Activated B cell treated with CpG ODN at 0.5 μM for 24 hours (primary cell): ENCODE data around the gene EPHA4. TPM values are rescaled to one million over a fixed set of nuclear protein-coding genes. Genes with fewer than 3 reads are reported as not detected.

Experiments
- ATAC-seq: fragments of 200-7000 bp; cut with Tn5 transposase; one replicate; pipeline ENCODE4 v1.10.0; 2021; ENCODE audit warnings: low read depth, mild to moderate bottlenecking, moderate library complexity
- CTCF ChIA-PET: fragments of 350-600 bp; sonication (Branson Sonifier 250); formaldehyde crosslinking; loops from one replicate; lab custom pipeline; 2021; ENCODE audit warnings: antibody characterized with exemption; lab: Charles Lee
- POLR2A ChIA-PET: fragments of 350-600 bp; sonication (Branson Sonifier 250); formaldehyde crosslinking; loops from one replicate; lab custom pipeline; 2021; ENCODE audit warnings: antibody characterized with exemption; lab: Charles Lee
- DNase-seq: peaks from one replicate; pipeline ENCODE4 v3.0.0; 2022
- H3K27ac Mint-ChIP-seq: one replicate; pipeline ENCODE4 v1.8.0; 2020; ENCODE audit warnings: mixed read lengths
- H3K27me3 Mint-ChIP-seq: one replicate; pipeline ENCODE4 v1.8.0; 2021; ENCODE audit warnings: mixed read lengths
- H3K36me3 Mint-ChIP-seq: one replicate; pipeline ENCODE4 v1.8.0; 2021; ENCODE audit warnings: low read depth, mixed read lengths
- H3K4me1 Mint-ChIP-seq: one replicate; pipeline ENCODE4 v1.8.0; 2021; ENCODE audit warnings: mixed read lengths
- H3K4me3 Mint-ChIP-seq: one replicate; pipeline ENCODE4 v1.8.0; 2020; ENCODE audit warnings: mild to moderate bottlenecking, mixed read lengths
- H3K9me3 Mint-ChIP-seq: one replicate; pipeline ENCODE4 v1.8.0; 2020; ENCODE audit warnings: mixed read lengths
- CTCF ChIP-seq: fragments of 200-600 bp; IDR thresholded peaks from one replicate; pipeline ENCODE4 v1.8.0; 2022; ENCODE audit warnings: antibody characterized with exemption, mild to moderate bottlenecking
- intact Hi-C: fragments of 100-400 bp; cut with micrococcal nuclease; formaldehyde crosslinking; loops from one replicate; pipeline ENCODE4 v1.15.1; 2024
- total RNA-seq: library from RNA; stranded (reverse); gene quantifications from 2 replicates; pipeline ENCODE4 v1.2.3, GENCODE V29; 2022

Gene EPHA4
- total RNA-seq, 1 donor from 2014 or later, result 26.4 TPM

GRCh38 chr2:221605751-221606240, 33.7 kb upstream of the EPHA4 start:
- no peak overlapping the region for H3K4me3 Mint-ChIP-seq
- ChIA-PET POLR2A (no interaction called here), CTCF (no interaction called here)
- peaks cover 6% of the 10 kb centered on the region for H3K27me3 Mint-ChIP-seq
- no peak for TF ChIP-seq CTCF
- no peaks in the 10 kb centered on the region for H3K9me3 Mint-ChIP-seq
- DNase-seq, result no peak
- H3K4me1 Mint-ChIP-seq, result no peaks in the 10 kb centered on the region
- ATAC-seq, result no peak
- intact Hi-C loops, result no loop called here
- no peaks in the 10 kb centered on the region for H3K36me3 Mint-ChIP-seq
- no peak overlapping the region for H3K27ac Mint-ChIP-seq

- no peak for ATAC-seq
- CTCF ChIA-PET, result no interaction called here
- no peaks in the 10 kb centered on the region for H3K36me3 Mint-ChIP-seq
- H3K9me3 Mint-ChIP-seq, result no peaks in the 10 kb centered on the region
- intact Hi-C loops, result no loop called here
- DNase-seq, result no peak
- no peak overlapping the region for H3K27ac Mint-ChIP-seq
- H3K27me3 Mint-ChIP-seq, result peaks cover 10% of the 10 kb centered on the region
- H3K4me3 Mint-ChIP-seq, result no peak overlapping the region
- POLR2A ChIA-PET, result no interaction called here
- H3K4me1 Mint-ChIP-seq, result no peaks in the 10 kb centered on the region
- TF ChIP-seq CTCF, result no peak
Observed at GRCh38 chr2:221602938-221603337, 30.8 kb upstream of the EPHA4 start.

- Mint-ChIP-seq H3K36me3 (no peaks in the 10 kb centered on the region), H3K27me3 (peaks cover 10% of the 10 kb centered on the region), H3K27ac (no peak overlapping the region), H3K4me1 (no peaks in the 10 kb centered on the region), H3K9me3 (no peaks in the 10 kb centered on the region), H3K4me3 (no peak overlapping the region)
- TF ChIP-seq CTCF, result no peak
- ATAC-seq, result no peak
- CTCF ChIA-PET, result no interaction called here
- POLR2A ChIA-PET, result no interaction called here
- DNase-seq, result no peak
- intact Hi-C loops, result no loop called here
Observed at GRCh38 chr2:221601376-221601775, 29.3 kb upstream of the EPHA4 start.

- H3K4me3 Mint-ChIP-seq, result no peak overlapping the region
- no peaks in the 10 kb centered on the region for H3K9me3 Mint-ChIP-seq
Observed at GRCh38 chr2:221600388-221600787, 28.3 kb upstream of the EPHA4 start.

GRCh38 chr2:221596192-221596591, 24.1 kb upstream of the EPHA4 start:
- DNase-seq (no peak), ATAC-seq (no peak)
- ChIA-PET CTCF (no interaction called here), POLR2A (no interaction called here)
- no peak for TF ChIP-seq CTCF
- no peaks in the 10 kb centered on the region for H3K4me1 Mint-ChIP-seq
- H3K27me3 Mint-ChIP-seq, result peaks cover 14% of the 10 kb centered on the region
- H3K9me3 Mint-ChIP-seq, result no peaks in the 10 kb centered on the region
- no peak overlapping the region for H3K4me3 Mint-ChIP-seq
- intact Hi-C loops, result no loop called here
- no peaks in the 10 kb centered on the region for H3K36me3 Mint-ChIP-seq
- no peak overlapping the region for H3K27ac Mint-ChIP-seq

More at GRCh38 chr2:221600388-221600787, 28.3 kb upstream of the EPHA4 start:
- intact Hi-C loops, result no loop called here
- Mint-ChIP-seq H3K27me3 (peaks cover 10% of the 10 kb centered on the region), H3K36me3 (no peaks in the 10 kb centered on the region), H3K27ac (no peak overlapping the region), H3K4me1 (no peaks in the 10 kb centered on the region)
- ATAC-seq (no peak), DNase-seq (no peak)
- ChIA-PET CTCF (no interaction called here), POLR2A (no interaction called here)
- no peak for TF ChIP-seq CTCF
